Measurements from ENCODE around the gene PTPN21. TPM values are rescaled to one million over a fixed set of nuclear protein-coding genes. Genes with fewer than 3 reads are reported as not detected.

Gene PTPN21
- total RNA-seq, 6 experiments from 2014 or later, result 6.0 to 12.2 (median 10.3) TPM

DNA sequence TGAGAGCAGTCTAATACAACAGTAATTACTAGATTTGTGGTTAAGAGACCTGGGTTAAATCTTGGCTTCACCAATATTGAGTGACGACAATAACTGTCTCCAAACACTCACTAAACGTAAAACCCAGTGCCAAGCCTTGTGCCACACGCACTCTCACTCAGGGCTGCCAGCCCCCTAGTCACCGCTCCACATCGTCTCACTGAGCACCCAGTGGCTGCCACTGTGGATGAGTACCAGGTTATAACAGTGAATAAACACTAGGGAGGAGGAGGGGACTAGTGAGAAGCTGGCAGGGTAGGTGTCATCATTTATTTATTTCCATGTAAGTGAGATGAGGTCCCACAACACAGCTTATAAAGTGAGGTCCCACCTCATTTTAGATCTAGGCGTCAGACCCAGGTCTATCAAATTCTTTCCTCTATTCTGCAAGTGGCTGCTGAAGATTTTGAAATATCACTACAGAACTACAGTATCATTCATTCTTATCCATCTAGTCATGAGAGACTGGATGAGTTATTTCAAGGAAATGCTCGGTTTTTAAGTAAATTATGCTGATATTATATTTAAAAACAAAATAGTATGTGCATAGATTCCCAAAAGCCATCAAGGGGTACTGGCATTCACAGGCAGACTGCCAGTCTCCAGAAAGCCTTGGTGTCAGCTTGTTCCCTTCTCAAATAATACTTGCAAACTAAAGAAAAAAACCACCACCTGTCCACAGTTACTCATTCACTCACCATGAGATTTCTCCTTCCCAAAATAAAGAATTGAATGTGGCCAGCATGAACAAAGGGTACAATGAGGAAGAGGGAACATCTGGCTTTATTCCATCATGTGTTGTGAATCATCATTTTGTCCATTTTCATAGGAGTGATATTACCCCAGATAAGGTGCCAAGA, 84.0 kb downstream of the PTPN21 start:
- DNase-seq (no peak), ATAC-seq (no peak)
- H3K36me3 ChIP-seq, result peaks cover 0 to 33% (median 8%) of the 10 kb centered on the region in 4 donors
- no peak overlapping the region for H3K27ac ChIP-seq
- H3K4me1 ChIP-seq, result no peaks in the 10 kb centered on the region
- TF ChIP-seq POLR2A (IDR thresholded peaks at IDR 0.05), result no peak
- TF ChIP-seq, protein P1, sequence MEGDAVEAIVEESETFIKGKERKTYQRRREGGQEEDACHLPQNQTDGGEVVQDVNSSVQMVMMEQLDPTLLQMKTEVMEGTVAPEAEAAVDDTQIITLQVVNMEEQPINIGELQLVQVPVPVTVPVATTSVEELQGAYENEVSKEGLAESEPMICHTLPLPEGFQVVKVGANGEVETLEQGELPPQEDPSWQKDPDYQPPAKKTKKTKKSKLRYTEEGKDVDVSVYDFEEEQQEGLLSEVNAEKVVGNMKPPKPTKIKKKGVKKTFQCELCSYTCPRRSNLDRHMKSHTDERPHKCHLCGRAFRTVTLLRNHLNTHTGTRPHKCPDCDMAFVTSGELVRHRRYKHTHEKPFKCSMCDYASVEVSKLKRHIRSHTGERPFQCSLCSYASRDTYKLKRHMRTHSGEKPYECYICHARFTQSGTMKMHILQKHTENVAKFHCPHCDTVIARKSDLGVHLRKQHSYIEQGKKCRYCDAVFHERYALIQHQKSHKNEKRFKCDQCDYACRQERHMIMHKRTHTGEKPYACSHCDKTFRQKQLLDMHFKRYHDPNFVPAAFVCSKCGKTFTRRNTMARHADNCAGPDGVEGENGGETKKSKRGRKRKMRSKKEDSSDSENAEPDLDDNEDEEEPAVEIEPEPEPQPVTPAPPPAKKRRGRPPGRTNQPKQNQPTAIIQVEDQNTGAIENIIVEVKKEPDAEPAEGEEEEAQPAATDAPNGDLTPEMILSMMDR (IDR thresholded peaks at IDR 0.05), result no peak
- H3K27me3 ChIP-seq, result no peaks in the 10 kb centered on the region
- intact Hi-C loops (cut with DNase I), result no loop called here
- 82% methylated on average over 5 of the region's 7 CpGs for WGBS (ENCODE audit: insufficient coverage, low coverage, low lambda C conversion rate, missing lambda C conversion rate)
- no peak overlapping the region for H3K4me3 ChIP-seq
- H3K9me3 ChIP-seq, result no peaks in the 10 kb centered on the region

DNA sequence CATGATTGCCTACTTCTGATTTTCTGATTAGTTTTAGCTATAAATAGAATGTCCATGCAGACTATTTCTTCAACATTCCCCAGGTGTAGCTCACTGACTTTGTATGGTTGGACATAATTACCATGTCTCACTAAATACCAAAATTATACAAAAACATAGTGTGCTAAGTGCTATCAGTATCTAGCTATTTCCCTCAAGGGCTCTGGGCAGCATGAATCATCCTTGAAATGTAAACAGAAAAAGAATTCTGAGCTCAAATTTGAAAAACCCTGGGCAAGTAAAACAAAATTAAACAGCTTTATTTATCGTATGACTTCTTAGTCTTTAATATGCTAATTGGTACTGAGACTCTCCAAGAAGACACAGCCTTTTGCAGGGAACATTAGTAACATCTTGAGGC, 86.4 kb downstream of the PTPN21 start:
- DNase-seq (no peak), ATAC-seq (no peak)
- H3K27me3 ChIP-seq, result no peaks in the 10 kb centered on the region
- intact Hi-C loops (cut with DNase I), result no loop called here
- no peak overlapping the region for H3K4me3 ChIP-seq
- WGBS (ENCODE audit: insufficient coverage, low coverage, low lambda C conversion rate, missing lambda C conversion rate), result 91% methylated on average over 1 of the region's 1 CpG
- no peaks in the 10 kb centered on the region for H3K9me3 ChIP-seq
- peaks cover 0 to 3% (median 0%) of the 10 kb centered on the region in 4 donors for H3K4me1 ChIP-seq
- no peak overlapping the region for H3K27ac ChIP-seq
- peaks cover 0 to 33% (median 8%) of the 10 kb centered on the region in 4 donors for H3K36me3 ChIP-seq
- no peak for TF ChIP-seq POLR2A (IDR thresholded peaks at IDR 0.05)

DNA sequence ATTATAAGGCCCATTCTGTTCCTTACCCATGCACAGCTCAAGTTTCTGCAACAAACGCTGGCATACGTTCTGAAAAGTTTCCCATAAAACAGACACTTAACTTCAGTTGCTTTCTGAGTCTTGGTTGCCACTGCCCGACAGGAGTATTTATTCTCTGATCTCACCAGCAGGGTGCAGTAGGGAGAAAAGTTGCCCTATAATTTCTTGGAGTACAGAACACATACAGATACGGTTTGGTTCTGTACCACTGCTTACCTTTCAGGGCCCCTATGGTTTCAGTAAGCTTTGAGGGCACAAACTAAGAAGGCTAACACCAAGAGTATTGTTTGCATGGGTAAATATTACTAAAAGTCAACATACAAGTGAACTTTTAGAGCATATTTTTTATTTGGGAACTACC, 91.5 kb downstream of the PTPN21 start:
- DNase-seq (no peak), ATAC-seq (peak; percentile 65 to 82 (median 74))
- Histone ChIP-seq H3K36me3 (peaks cover 0 to 8% (median 0%) of the 10 kb centered on the region in 4 donors), H3K27ac (no peak overlapping the region), H3K4me3 (no peak overlapping the region), H3K4me1 (peaks cover 0 to 3% (median 0%) of the 10 kb centered on the region in 4 donors), H3K27me3 (no peaks in the 10 kb centered on the region), H3K9me3 (no peaks in the 10 kb centered on the region)
- 75% methylated on average over 4 of the region's 4 CpGs for WGBS (ENCODE audit: insufficient coverage, low coverage, low lambda C conversion rate, missing lambda C conversion rate)
- intact Hi-C loops (cut with DNase I), result no loop called here
- no peak for TF ChIP-seq POLR2A (IDR thresholded peaks at IDR 0.05)
- TF ChIP-seq, protein P1 (IDR thresholded peaks at IDR 0.05), result peak; percentile 17 to 53 (median 38)

DNA sequence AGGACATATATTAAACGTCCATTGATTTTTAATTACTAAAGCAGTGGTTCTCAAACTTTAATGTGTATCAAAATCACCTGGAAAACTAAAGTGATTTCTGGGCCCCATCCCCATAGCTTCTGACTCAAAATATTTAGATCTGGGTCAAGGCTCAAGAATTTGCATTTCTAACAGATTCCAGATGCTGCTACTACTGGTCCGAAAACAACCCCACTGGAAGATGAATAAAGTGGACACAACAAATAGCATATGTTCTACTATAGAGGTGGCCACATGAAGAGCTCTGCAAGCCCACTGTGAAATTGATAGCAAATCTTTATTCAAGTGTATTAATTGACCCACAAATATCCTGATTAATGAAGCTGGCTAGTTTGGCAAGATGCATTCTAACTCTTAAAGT, 99.9 kb downstream of the PTPN21 start:
- TF ChIP-seq, protein P1 (IDR thresholded peaks at IDR 0.05), result no peak
- no peak for TF ChIP-seq POLR2A (IDR thresholded peaks at IDR 0.05)
- WGBS (ENCODE audit: insufficient coverage, low coverage, low lambda C conversion rate, missing lambda C conversion rate), result 90% methylated on average over 2 of the region's 2 CpGs
- intact Hi-C loops (cut with DNase I), result no loop called here
- Histone ChIP-seq H3K4me3 (no peak overlapping the region), H3K9me3 (no peaks in the 10 kb centered on the region), H3K27me3 (no peaks in the 10 kb centered on the region), H3K4me1 (no peaks in the 10 kb centered on the region), H3K36me3 (peaks cover 0 to 3% (median 0%) of the 10 kb centered on the region in 4 donors), H3K27ac (no peak overlapping the region)
- ATAC-seq (no peak), DNase-seq (no peak)

DNA sequence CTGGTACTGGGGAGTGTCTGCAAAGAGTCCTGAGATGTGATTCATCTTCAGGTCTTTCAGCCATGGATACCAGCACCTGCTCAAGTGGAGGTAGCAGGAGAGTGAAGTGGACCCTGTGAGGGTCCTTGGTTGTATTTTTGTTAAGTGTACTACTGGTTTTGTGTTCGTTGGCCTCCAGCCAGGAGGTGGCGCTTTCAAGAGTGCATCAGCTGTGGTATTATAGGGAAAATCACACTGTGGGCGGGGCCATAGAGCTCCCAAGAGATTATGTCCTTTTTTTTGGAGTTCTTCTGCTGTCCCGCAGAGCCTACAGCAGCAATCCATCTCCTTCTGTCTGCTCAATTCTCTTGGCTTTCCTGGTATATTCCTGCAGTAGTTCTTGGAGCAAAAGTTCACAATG, 102.6 kb downstream of the PTPN21 start:
- intact Hi-C loops (cut with DNase I), result no loop called here
- H3K4me1 ChIP-seq, result no peaks in the 10 kb centered on the region
- no peaks in the 10 kb centered on the region for H3K9me3 ChIP-seq
- ATAC-seq (no peak), DNase-seq (no peak)
- no peaks in the 10 kb centered on the region for H3K27me3 ChIP-seq
- TF ChIP-seq, protein P1 (IDR thresholded peaks at IDR 0.05), result no peak
- TF ChIP-seq POLR2A (IDR thresholded peaks at IDR 0.05), result no peak
- H3K36me3 ChIP-seq, result peaks cover 0 to 3% (median 0%) of the 10 kb centered on the region in 4 donors
- no peak overlapping the region for H3K4me3 ChIP-seq
- H3K27ac ChIP-seq, result no peak overlapping the region
- 86% methylated on average over 4 of the region's 4 CpGs for WGBS (ENCODE audit: insufficient coverage, low coverage, low lambda C conversion rate, missing lambda C conversion rate)

Measured in right lobe of liver (tissue), 6 donors.